Chondrocyte (in vitro differentiated cells): Measurements from ENCODE around the gene MECP2. TPM values are rescaled to one million over a fixed set of nuclear protein-coding genes. Genes with fewer than 3 reads are reported as not detected.

ENCODE experiments used
- DNase-seq: peaks from one replicate; pipeline ENCODE4 v3.0.0; 2021; ENCODE audit warnings: mixed read lengths, low spot score
- H3K27ac Mint-ChIP-seq: one replicate; pipeline ENCODE4 v1.8.0; 2021; ENCODE audit warnings: mild to moderate bottlenecking, moderate library complexity, mixed read lengths; ENCODE audit not compliant: unreplicated experiment
- H3K27me3 Mint-ChIP-seq: 2 replicates; pipeline ENCODE4 v1.8.0; 2021; ENCODE audit warnings: low read depth, mixed read lengths
- H3K36me3 Mint-ChIP-seq: 2 replicates; pipeline ENCODE4 v1.8.0; 2021; ENCODE audit warnings: low read depth, mixed read lengths
- H3K4me1 Mint-ChIP-seq: 2 replicates; pipeline ENCODE4 v1.8.0; 2021; ENCODE audit warnings: low read depth, mild to moderate bottlenecking, mixed read lengths
- H3K4me3 Mint-ChIP-seq: one replicate; pipeline ENCODE4 v1.8.0; 2021; ENCODE audit warnings: mild to moderate bottlenecking, moderate library complexity, mixed read lengths; ENCODE audit not compliant: unreplicated experiment
- H3K9me3 Mint-ChIP-seq: 2 replicates; pipeline ENCODE4 v1.8.0; 2021; ENCODE audit warnings: low read depth, mixed read lengths
- total RNA-seq: library from RNA; stranded (reverse); gene quantifications from 3 replicates; pipeline ENCODE4 v1.2.1, GENCODE V29; 2021
- TF ChIP-seq, protein P1 (sequence below): fragments of 200-600 bp; sonication (generic); IDR thresholded peaks from 2 replicates; pipeline ENCODE4 v1.5.0; 2021; ENCODE audit warnings: antibody characterized with exemption, mild to moderate bottlenecking, moderate library complexity

Gene MECP2
- total RNA-seq, 1 donor from 2014 or later, result 32.3 TPM

DNA sequence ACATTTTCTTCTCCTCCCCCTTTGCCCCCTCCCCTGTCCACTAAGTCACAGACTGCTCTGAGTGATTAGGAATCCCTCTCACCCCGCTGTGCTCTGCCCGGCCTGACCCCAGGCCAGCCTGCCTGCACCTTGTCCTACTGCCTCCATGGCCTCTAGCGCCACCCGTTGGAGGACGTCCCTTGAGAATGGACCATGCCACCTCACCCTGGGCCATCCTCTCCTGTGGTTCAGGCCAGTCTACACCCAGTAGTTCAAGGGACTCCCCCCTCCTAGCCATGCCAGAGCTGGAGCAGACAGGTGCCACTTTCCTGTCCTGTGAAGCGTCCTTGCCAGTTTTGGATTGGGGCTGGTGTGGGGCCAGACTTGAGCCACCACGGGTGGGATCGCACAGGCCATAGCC is 68.1 kb downstream of the MECP2 start:
- no peak overlapping the region for H3K27ac Mint-ChIP-seq
- peaks cover 5% of the 10 kb centered on the region for H3K36me3 Mint-ChIP-seq
- DNase-seq, result peak; percentile 59
- H3K4me3 Mint-ChIP-seq, result no peak overlapping the region
- no peaks in the 10 kb centered on the region for H3K9me3 Mint-ChIP-seq
- H3K27me3 Mint-ChIP-seq, result no peaks in the 10 kb centered on the region
- TF ChIP-seq, protein P1, sequence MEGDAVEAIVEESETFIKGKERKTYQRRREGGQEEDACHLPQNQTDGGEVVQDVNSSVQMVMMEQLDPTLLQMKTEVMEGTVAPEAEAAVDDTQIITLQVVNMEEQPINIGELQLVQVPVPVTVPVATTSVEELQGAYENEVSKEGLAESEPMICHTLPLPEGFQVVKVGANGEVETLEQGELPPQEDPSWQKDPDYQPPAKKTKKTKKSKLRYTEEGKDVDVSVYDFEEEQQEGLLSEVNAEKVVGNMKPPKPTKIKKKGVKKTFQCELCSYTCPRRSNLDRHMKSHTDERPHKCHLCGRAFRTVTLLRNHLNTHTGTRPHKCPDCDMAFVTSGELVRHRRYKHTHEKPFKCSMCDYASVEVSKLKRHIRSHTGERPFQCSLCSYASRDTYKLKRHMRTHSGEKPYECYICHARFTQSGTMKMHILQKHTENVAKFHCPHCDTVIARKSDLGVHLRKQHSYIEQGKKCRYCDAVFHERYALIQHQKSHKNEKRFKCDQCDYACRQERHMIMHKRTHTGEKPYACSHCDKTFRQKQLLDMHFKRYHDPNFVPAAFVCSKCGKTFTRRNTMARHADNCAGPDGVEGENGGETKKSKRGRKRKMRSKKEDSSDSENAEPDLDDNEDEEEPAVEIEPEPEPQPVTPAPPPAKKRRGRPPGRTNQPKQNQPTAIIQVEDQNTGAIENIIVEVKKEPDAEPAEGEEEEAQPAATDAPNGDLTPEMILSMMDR, result no peak
- H3K4me1 Mint-ChIP-seq, result peaks cover 9% of the 10 kb centered on the region

DNA sequence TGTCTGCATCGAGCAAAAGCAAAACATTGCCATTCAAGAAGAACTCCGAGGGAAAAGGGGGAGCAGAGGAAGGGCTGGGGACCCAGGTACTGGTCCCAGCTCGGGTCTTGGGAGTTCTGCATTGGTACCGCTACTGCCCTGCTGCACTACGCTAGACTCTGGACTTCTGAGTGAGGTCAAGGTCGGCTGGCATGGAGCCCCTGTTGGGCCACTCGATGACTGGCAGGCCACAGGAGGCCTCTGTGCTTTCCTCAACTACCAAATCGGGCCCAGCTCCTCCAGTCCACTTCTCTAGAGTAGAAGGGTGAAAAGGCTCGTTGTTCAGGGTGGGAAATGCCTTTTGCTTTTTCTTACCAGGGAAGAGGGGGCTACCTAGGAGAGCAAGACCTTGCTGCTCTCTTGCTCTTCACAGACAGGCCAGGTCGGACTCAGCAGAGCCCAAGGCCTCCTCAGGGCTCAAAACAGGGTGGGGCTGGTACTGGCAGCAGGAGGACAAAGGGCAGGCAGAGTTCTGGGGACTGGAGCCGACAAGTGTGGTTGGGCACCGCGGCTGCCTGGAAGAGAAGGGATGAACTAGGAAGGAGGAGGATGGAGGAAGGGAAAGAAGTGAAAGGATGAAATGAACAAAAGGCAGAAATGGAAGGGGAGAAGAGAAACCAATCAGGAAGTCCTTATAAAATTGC is 68.9 kb downstream of the MECP2 start:
- peaks cover 9% of the 10 kb centered on the region for H3K4me1 Mint-ChIP-seq
- DNase-seq, result no peak
- H3K27ac Mint-ChIP-seq, result peak overlapping the region; percentile 35
- TF ChIP-seq, protein P1, result no peak
- H3K36me3 Mint-ChIP-seq, result peaks cover 5% of the 10 kb centered on the region
- no peaks in the 10 kb centered on the region for H3K9me3 Mint-ChIP-seq
- no peaks in the 10 kb centered on the region for H3K27me3 Mint-ChIP-seq
- no peak overlapping the region for H3K4me3 Mint-ChIP-seq

DNA sequence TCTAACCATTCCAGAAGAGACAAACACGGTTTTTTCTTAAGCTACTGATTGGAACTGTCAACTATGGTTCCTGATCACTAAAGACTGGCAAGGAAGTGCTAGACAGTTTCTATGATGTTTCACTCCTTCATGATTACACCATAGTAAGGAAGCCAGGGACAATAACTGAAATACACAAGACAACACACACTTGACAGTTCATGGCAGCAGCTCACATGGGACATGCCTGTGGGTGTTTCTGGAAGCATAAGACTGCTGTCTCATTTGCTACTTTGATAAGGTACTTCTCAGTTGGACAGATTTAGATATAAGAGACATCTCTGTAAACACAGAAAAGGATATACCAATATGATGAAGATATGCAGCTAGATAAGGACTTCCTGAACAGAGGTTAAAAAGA is 69.5 kb downstream of the MECP2 start:
- DNase-seq, result no peak
- H3K36me3 Mint-ChIP-seq, result peaks cover 5% of the 10 kb centered on the region
- TF ChIP-seq, protein P1, result no peak

DNA sequence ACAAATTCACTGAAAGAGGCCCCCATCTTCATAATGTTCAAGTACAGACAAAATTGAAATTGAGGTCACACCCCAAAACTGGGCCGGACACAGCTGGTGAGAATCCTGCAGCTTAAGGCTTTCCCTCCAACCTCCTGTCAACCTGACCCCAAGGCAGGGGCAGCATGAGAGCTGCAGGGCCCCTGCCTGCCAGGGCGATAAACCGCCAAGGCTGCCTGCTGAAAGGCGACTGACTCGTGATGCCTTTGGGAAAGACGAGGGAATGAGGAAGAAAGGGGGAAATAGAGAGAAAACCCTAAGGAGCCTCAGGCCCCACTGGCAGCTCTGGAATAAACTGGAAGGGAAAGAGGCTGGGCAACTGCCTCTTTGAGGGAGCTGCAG is 70.5 kb downstream of the MECP2 start:
- TF ChIP-seq, protein P1, result no peak
- no peak for DNase-seq
- Mint-ChIP-seq H3K27me3 (no peaks in the 10 kb centered on the region), H3K36me3 (peaks cover 3% of the 10 kb centered on the region), H3K9me3 (no peaks in the 10 kb centered on the region), H3K4me3 (no peak overlapping the region), H3K27ac (no peak overlapping the region), H3K4me1 (peaks cover 8% of the 10 kb centered on the region)

More for the DNA sequence above, 69.5 kb downstream of the MECP2 start:
- no peaks in the 10 kb centered on the region for H3K9me3 Mint-ChIP-seq
- no peak overlapping the region for H3K27ac Mint-ChIP-seq
- H3K27me3 Mint-ChIP-seq, result no peaks in the 10 kb centered on the region
- H3K4me3 Mint-ChIP-seq, result no peak overlapping the region
- H3K4me1 Mint-ChIP-seq, result peaks cover 10% of the 10 kb centered on the region

DNA sequence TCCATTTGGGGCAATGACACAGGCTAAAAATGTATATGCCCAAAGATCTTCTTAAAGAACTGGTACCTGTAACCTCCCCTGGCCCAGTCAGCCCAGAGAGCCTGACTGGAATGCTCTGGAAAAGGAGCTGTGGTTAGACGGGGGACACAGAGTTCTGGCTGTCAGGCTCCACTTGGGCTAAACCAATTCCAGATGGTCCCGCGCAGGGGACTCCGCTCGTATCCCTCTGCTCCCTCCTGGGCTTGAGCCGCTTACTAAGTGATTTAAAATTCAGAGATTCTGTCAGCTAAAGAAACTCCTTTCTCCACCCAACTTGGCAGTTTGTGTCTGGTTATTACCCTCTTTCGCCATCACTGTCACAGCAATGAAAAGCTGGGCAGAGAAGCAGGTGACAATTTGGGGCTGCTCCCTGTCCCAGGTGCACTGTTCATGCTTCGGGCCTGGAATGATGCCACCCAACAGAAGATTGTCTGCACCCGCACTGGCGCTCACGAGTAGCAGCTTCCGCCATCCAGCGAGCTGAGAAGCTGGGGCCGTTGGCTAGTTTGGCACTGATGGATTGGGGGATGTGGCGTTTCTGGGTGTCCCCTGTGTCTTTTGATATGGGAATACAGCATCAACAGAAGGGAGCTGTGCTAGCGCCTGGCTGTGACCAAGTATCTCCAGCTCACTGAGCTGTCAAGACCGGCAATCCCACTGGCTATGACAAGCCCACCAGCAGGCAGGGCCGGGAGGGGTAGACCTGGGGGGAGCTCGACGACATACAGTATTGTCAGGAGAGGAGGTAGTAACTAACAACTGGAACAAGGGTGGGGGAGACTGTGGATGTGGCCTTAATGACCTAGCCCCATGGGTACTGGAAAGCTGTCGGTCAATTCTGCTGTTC is 71.1 kb downstream of the MECP2 start:
- no peaks in the 10 kb centered on the region for H3K27me3 Mint-ChIP-seq
- no peak overlapping the region for H3K4me3 Mint-ChIP-seq
- no peak for DNase-seq
- peaks cover 3% of the 10 kb centered on the region for H3K36me3 Mint-ChIP-seq
- H3K4me1 Mint-ChIP-seq, result peaks cover 8% of the 10 kb centered on the region
- no peaks in the 10 kb centered on the region for H3K9me3 Mint-ChIP-seq
- H3K27ac Mint-ChIP-seq, result peak overlapping the region; percentile 32
- TF ChIP-seq, protein P1, result no peak
